GM12878 (cell line): ENCODE measurements around the gene TMEM89. TPM values are rescaled to one million over a fixed set of nuclear protein-coding genes. Genes with fewer than 3 reads are reported as not detected.

Source experiments
- BACH1 ChIP-seq: fragments of 450-650 bp; IDR thresholded peaks from 2 replicates; pipeline ENCODE4 v1.6.1; 2017; ENCODE audit warnings: mild to moderate bottlenecking, borderline replicate concordance
- BCL11A ChIP-seq: IDR thresholded peaks from 2 replicates; pipeline ENCODE4 v1.6.1; 2011; ENCODE audit warnings: low read depth, low read length
- BMI1 ChIP-seq: fragments of 450-650 bp; IDR thresholded peaks from 2 replicates; pipeline ENCODE4 v1.6.1; 2016; ENCODE audit warnings: mild to moderate bottlenecking, moderate library complexity, borderline replicate concordance
- CHD1 ChIP-seq: IDR thresholded peaks from 2 replicates; pipeline ENCODE4 v1.6.1; 2012; ENCODE audit warnings: low read depth, low read length, improper control_type of control experiment
- CHD4 ChIP-seq: fragments of 200-600 bp; sonication (generic); IDR thresholded peaks from 2 replicates; pipeline ENCODE4 v1.6.1; 2016; ENCODE audit warnings: mild to moderate bottlenecking
- EED ChIP-seq: sonication (generic); IDR thresholded peaks from 2 replicates; pipeline ENCODE4 v1.6.1; 2016; ENCODE audit warnings: antibody characterized with exemption, low read depth
- EZH2 ChIP-seq: IDR thresholded peaks from 2 replicates; pipeline ENCODE4 v1.6.1; 2012; ENCODE audit warnings: low read depth, mild to moderate bottlenecking, control low read depth, inconsistent platforms, low read length, borderline replicate concordance; ENCODE audit not compliant: control insufficient read depth
- FOS ChIP-seq: IDR thresholded peaks from 3 replicates; pipeline ENCODE4 v1.6.1; 2011; ENCODE audit warnings: borderline replicate concordance; ENCODE audit not compliant: insufficient read length; ENCODE audit errors: extremely low read depth
- JUND ChIP-seq: IDR thresholded peaks from 2 replicates; pipeline ENCODE4 v1.6.1; 2012; ENCODE audit warnings: low read depth, mild to moderate bottlenecking, low read length, improper control_type of control experiment, moderate library complexity
- KLF5 ChIP-seq: fragments of 450-650 bp; IDR thresholded peaks from 2 replicates; pipeline ENCODE4 v1.6.1; 2014; ENCODE audit warnings: mild to moderate bottlenecking; ENCODE audit not compliant: partially characterized antibody
- MEF2A ChIP-seq: IDR thresholded peaks from 2 replicates; pipeline ENCODE4 v1.6.1; 2011; ENCODE audit warnings: low read depth, mild to moderate bottlenecking, low read length, moderate library complexity; ENCODE audit not compliant: insufficient read depth
- MXI1 ChIP-seq: fragments of 150-350 bp; IDR thresholded peaks from 2 replicates; pipeline ENCODE4 v1.6.1; 2011; ENCODE audit warnings: low read depth, mild to moderate bottlenecking, inconsistent platforms, low read length, improper control_type of control experiment
- NFXL1 ChIP-seq: fragments of 450-650 bp; IDR thresholded peaks from 2 replicates; pipeline ENCODE4 v1.6.1; 2017; ENCODE audit warnings: antibody characterized with exemption, mild to moderate bottlenecking, borderline replicate concordance
- PAX5 ChIP-seq: IDR thresholded peaks from 2 replicates; pipeline ENCODE4 v1.6.1; 2011; ENCODE audit warnings: low read depth, low read length, borderline replicate concordance
- RBBP5 ChIP-seq: fragments of 200-600 bp; sonication (generic); conservative IDR thresholded peaks from 2 replicates; pipeline ENCODE4 v1.6.1; 2016
- RCOR1 ChIP-seq: conservative IDR thresholded peaks from 2 replicates; pipeline ENCODE4 v1.6.1; 2012; ENCODE audit warnings: low read depth, low read length, improper control_type of control experiment
- SIN3A ChIP-seq: IDR thresholded peaks from 2 replicates; pipeline ENCODE4 v1.6.1; 2012; ENCODE audit warnings: low read depth, low read length, improper control_type of control experiment
- SMARCA5 ChIP-seq: fragments of 450-650 bp; IDR thresholded peaks from 2 replicates; pipeline ENCODE4 v1.6.1; 2017; ENCODE audit warnings: mild to moderate bottlenecking
- SPI1 ChIP-seq: IDR thresholded peaks from 2 replicates; pipeline ENCODE4 v1.6.1; 2011; ENCODE audit warnings: low read depth, mild to moderate bottlenecking, low read length, moderate library complexity, borderline replicate concordance; ENCODE audit not compliant: insufficient read depth
- STAT1 ChIP-seq: fragments of 450-650 bp; conservative IDR thresholded peaks from 2 replicates; pipeline ENCODE4 v1.6.1; 2014; ENCODE audit warnings: antibody characterized with exemption, mild to moderate bottlenecking
- SUZ12 ChIP-seq: fragments of 200-600 bp; sonication (generic); IDR thresholded peaks from one replicate; pipeline ENCODE4 v1.6.1; 2018; ENCODE audit warnings: antibody characterized with exemption, mild to moderate bottlenecking; ENCODE audit not compliant: unreplicated experiment
- TARDBP ChIP-seq: IDR thresholded peaks from 2 replicates; pipeline ENCODE4 v1.6.1; 2016; ENCODE audit warnings: borderline replicate concordance
- TCF3 ChIP-seq: IDR thresholded peaks from 2 replicates; pipeline ENCODE4 v1.6.1; 2012; ENCODE audit warnings: low read depth, mild to moderate bottlenecking, low read length, borderline replicate concordance; ENCODE audit not compliant: insufficient read depth
- ZNF217 ChIP-seq: fragments of 450-650 bp; IDR thresholded peaks from 2 replicates; pipeline ENCODE4 v1.6.1; 2017; ENCODE audit warnings: antibody characterized with exemption, mild to moderate bottlenecking
- polyA plus RNA-seq, 11 experiments: library from polyadenylated mRNA; depleted of rRNA in 4 of 11; unstranded in 6 of 11; stranded (reverse) in 5 of 11; fragments of >200 nt; fragmentation: Nextera tagmentation in 4 of 11; fragmentation: Illumina TruSeq in 1 of 11; extraction: Ambion mirVana in 4 of 11; extraction: Trizol in 1 of 11; gene quantifications; 1 replicate in 1 of 11; 2 replicates in 10 of 11; pipeline versions ENCODE4 v1.2.1 to v1.2.3, GENCODE V29; 2011 to 2016; ENCODE audit warnings: inconsistent platforms in 2 of 11, missing spikeins in 2 of 11, low read depth in 1 of 11
- total RNA-seq, 4 experiments: library from RNA; depleted of rRNA in 3 of 4; stranded (reverse); fragments of >200 nt in 3 of 4; fragmentation: Illumina TruSeq in 1 of 4; extraction: Trizol in 1 of 4; gene quantifications; 2 replicates each; pipeline versions ENCODE4 v1.2.1 to v1.2.3, GENCODE V29; 2013 to 2021
- TF ChIP-seq, protein P1 (sequence below): IDR thresholded peaks from 2 replicates; pipeline ENCODE4 v1.6.1; 2011; ENCODE audit warnings: borderline replicate concordance, low read depth, mild to moderate bottlenecking, moderate library complexity, mixed read lengths, low read length; ENCODE audit not compliant: insufficient read depth; ENCODE audit errors: extremely low read length
- TF ChIP-seq, protein P2 (sequence below): fragments of 450-650 bp; conservative IDR thresholded peaks from 2 replicates; pipeline ENCODE4 v1.6.1; 2017; ENCODE audit warnings: mild to moderate bottlenecking, moderate library complexity
- TF ChIP-seq, protein P3 (sequence below): fragments of 450-650 bp; formaldehyde crosslinking; IDR thresholded peaks from 2 replicates; pipeline ENCODE4 v1.4.0; 2020; ENCODE audit warnings: mild to moderate bottlenecking, moderate library complexity

Gene TMEM89
- total and polyA plus RNA-seq, 10 of the 15 experiments (the other 5 are each of a cell fraction or from before 2014, with no cell fraction given), result not detected

DNA sequence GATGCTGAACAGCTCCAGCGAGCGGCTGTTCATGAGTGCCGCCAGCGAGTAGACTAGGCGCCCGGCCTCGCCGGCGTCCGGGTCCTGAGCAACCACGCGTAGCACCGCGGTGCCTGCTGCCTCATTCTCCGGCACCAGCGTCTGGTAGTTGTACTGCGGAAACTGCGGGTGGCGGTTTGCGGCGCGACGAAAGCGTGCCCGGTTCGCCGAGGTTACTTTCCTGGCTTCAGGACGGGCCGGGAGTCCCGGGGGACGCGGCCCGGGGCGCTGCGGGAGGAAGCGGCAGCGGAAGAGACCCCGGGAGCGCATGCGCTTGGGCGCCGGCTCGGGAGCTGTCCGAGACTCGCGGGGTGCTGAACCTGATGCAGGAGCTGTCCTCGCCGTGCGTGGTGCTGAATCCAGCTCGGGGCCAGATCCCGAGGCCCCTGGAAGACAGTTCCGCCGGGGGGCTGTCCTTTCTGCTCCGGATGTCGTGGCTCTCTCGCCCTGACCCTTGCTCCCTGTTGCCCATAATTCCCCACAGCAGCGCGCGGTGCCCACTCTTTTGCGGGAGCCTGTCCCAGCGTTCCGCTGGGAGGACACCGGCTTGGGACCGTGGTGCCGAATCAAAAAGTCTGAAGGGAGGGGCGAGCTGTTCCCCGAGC lies 40.1 kb upstream of the TMEM89 start (continued):
- TF ChIP-seq, protein P1, sequence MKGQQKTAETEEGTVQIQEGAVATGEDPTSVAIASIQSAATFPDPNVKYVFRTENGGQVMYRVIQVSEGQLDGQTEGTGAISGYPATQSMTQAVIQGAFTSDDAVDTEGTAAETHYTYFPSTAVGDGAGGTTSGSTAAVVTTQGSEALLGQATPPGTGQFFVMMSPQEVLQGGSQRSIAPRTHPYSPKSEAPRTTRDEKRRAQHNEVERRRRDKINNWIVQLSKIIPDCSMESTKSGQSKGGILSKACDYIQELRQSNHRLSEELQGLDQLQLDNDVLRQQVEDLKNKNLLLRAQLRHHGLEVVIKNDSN, result no peak
- TF ChIP-seq PAX5 (no peak), MXI1 (peak; percentile 98), RBBP5 (no peak), TCF3 (no peak), SPI1 (no peak), EZH2 (no peak), RCOR1 (peak; percentile 97), SMARCA5 (no peak), CHD1 (no peak), MEF2A (no peak), KLF5 (no peak), BACH1 (peak; percentile 22; the same call in 1 of the 2 replicates), NFXL1 (no peak), BCL11A (no peak), SIN3A (peak; percentile 99), TARDBP (no peak; the same call in 1 of the 2 replicates), SUZ12 (no peak), JUND (no peak), EED (no peak), BMI1 (no peak), FOS (no peak), ZNF217 (no peak), STAT1 (no peak), CHD4 (no peak)
- TF ChIP-seq, protein P2, sequence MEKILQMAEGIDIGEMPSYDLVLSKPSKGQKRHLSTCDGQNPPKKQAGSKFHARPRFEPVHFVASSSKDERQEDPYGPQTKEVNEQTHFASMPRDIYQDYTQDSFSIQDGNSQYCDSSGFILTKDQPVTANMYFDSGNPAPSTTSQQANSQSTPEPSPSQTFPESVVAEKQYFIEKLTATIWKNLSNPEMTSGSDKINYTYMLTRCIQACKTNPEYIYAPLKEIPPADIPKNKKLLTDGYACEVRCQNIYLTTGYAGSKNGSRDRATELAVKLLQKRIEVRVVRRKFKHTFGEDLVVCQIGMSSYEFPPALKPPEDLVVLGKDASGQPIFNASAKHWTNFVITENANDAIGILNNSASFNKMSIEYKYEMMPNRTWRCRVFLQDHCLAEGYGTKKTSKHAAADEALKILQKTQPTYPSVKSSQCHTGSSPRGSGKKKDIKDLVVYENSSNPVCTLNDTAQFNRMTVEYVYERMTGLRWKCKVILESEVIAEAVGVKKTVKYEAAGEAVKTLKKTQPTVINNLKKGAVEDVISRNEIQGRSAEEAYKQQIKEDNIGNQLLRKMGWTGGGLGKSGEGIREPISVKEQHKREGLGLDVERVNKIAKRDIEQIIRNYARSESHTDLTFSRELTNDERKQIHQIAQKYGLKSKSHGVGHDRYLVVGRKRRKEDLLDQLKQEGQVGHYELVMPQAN, result peak; percentile 98
- TF ChIP-seq, protein P3, sequence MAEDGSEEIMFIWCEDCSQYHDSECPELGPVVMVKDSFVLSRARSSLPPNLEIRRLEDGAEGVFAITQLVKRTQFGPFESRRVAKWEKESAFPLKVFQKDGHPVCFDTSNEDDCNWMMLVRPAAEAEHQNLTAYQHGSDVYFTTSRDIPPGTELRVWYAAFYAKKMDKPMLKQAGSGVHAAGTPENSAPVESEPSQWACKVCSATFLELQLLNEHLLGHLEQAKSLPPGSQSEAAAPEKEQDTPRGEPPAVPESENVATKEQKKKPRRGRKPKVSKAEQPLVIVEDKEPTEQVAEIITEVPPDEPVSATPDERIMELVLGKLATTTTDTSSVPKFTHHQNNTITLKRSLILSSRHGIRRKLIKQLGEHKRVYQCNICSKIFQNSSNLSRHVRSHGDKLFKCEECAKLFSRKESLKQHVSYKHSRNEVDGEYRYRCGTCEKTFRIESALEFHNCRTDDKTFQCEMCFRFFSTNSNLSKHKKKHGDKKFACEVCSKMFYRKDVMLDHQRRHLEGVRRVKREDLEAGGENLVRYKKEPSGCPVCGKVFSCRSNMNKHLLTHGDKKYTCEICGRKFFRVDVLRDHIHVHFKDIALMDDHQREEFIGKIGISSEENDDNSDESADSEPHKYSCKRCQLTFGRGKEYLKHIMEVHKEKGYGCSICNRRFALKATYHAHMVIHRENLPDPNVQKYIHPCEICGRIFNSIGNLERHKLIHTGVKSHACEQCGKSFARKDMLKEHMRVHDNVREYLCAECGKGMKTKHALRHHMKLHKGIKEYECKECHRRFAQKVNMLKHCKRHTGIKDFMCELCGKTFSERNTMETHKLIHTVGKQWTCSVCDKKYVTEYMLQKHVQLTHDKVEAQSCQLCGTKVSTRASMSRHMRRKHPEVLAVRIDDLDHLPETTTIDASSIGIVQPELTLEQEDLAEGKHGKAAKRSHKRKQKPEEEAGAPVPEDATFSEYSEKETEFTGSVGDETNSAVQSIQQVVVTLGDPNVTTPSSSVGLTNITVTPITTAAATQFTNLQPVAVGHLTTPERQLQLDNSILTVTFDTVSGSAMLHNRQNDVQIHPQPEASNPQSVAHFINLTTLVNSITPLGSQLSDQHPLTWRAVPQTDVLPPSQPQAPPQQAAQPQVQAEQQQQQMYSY (CRISPR knock-in tag), result no peak
